Measurements from ENCODE around the gene BPIFB2.
"Not testable (repeated sequence)": the region's sequence is repeated elsewhere in the genome, so short reads cannot be mapped to it uniquely, and the experiment has no call there.

BPIFB2 gene

GRCh38 chr20:33042983-33043730 lies 35.7 kb downstream of the BPIFB2 start:
- no peak for FAIRE-seq

DNA sequence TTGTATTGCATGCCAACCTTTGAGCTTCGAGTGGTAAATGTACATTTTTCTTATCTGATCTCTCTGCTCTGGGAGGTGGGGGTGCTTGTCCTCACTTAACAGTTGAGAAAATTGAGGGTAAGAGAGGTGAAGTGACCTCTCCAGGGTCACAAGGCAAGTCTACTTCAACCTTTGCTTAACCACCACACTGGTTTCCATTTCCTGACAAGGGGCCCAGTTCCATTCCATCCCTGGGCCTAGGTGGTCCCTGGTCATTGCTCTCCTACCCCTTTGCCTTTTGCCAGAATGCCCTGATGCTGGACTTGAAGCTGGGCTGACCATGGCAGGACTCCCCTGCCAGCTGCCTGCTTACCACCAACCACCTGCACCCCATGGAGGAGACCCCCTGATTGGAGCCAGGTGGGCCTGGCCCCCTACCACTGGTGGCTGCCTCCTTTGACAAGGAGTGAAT lies 36.3 kb downstream of the BPIFB2 start:
- no peak for FAIRE-seq

- FAIRE-seq: not testable (repeated sequence)
These were observed 37.7 kb downstream of the BPIFB2 start for GRCh38 chr20:33045129-33045721.

GRCh38 chr20:33046412-33046811 lies 38.9 kb downstream of the BPIFB2 start:
- no peak for FAIRE-seq

- FAIRE-seq: no peak
These were observed 43.8 kb downstream of the BPIFB2 start for GRCh38 chr20:33051333-33051732.

- FAIRE-seq: no peak
These were observed 46.0 kb downstream of the BPIFB2 start, which contains the start of gene BPIFB3 for GRCh38 chr20:33053291-33054106. TSS of gene BPIFB3 (plus strand) at chr20:33053903. CDS start at chr20:33055436, 1,533 bp downstream.

DNA sequence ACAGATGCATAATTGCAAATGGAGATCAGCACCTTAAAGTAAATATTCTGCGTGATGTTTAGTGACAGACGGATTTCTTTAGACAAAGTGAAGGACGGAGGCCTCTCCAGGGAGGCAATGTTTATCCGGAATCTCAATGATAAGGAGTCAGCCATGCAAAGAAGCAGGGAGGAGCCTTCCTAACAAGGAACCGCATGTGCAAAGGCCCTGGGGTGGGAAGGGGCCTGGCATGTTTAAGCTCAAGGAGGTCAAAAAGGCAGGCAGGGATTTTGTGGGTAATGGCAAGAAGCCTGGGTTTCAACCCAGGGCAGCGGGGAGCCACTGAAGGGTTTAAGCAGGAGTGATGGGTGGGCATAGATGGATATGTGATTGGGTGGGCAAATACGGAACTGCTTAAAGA lies 46.9 kb downstream of the BPIFB2 start:
- FAIRE-seq: no peak

GRCh38 chr20:33054791-33055190 lies 47.3 kb downstream of the BPIFB2 start:
- FAIRE-seq: no peak

DNA sequence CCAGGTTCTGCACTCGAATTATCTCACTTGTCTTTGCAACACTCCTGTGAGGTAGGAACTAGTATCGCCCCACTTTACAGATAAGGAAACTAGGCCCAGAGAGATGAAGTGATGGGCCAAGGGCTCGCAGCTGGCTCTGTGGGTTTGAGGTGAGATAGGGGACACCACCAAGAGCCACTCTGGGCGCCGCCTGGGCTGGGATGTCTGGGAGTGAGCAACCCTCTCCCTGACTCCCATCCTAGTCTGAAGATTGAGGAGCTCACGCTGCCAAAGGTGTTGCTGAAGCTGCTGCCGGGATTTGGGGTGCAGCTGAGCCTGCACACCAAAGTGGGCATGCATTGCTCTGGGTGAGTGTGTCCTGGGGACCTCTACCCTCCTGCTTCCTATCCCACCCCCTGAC lies 51.6 kb downstream of the BPIFB2 start:
- no peak for FAIRE-seq

DNA sequence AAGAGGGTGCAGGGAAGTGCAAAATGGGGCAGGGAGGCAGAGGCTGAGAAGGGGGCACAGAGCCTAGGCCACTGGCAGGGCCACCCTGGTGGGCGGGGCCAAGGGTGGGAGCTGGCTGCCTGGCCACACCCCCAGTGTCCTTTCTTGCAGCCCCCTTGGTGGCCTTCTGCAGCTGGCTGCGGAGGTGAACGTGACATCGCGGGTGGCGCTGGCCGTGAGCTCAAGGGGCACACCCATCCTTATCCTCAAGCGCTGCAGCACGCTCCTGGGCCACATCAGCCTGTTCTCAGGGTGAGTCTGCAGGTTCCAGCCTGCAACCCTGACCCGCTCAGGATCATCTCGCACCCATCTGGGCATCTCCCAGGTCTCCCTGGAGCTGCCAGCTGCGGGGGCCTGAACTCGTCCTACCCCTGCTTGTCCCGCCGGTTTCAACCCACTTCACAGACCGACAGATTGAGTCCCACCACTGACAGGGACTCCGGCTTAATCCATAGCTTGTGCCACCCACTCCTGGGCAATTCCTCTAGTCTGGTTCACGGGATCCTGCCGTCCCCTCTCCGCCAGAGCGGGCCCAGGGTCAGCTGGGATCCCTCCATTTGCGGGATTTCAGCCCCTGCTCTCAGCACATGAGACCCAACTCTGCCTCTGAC lies 52.4 kb downstream of the BPIFB2 start:
- no peak for FAIRE-seq

GRCh38 chr20:33061658-33062028 lies 54.1 kb downstream of the BPIFB2 start:
- FAIRE-seq: no peak

DNA sequence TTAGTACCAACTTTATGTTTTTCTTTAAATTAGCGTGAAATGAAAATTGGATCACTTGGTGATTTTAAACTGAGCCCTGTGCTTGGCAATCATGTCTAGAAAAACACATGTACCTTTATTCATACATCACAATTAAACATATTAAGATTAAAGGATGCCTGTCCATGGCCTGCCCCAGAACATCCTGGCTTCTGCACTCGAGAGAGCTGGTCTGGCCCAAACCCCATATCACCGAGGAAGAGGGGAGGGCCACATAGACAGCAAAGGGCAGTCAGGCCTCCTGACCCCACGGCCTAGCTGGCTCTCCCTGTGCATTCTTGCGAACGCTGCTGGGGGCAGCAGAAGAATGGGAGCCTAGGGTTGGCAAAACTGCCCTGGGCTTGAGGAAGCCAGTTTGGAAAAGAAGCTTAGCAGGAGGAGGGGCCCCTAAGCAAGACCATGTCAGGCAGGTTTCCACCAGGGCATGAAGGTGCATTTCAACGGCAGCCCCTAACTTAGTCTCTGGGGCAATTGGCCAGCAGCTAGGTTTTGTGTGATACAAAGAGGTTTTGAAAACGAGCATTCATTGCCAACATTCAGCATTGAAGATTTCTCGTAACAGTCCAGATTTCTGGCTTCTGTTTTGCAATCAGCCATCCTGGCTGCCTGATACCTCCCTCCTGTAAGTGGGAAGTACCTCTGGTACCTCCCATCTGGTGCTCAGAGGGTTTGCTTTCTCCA lies 54.8 kb downstream of the BPIFB2 start:
- FAIRE-seq: no peak

DNA sequence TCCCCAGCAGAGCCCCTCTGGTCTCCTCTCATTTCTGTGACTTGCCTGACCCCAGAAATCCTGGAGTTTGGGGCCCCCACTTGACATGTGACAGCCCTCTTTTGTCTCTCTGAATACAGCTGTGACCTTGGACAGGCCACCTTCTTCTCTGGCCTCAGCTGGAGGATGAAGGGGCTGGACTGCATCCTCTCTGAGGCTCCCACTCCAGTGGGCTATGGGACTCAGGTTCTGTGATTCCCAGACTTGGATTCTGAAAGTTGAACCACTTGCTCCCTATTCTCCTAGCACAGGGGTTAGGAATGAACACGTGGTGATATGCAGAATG lies 55.3 kb downstream of the BPIFB2 start:
- FAIRE-seq: no peak

- FAIRE-seq: no peak
These were observed 55.8 kb downstream of the BPIFB2 start for GRCh38 chr20:33063271-33063670.

GRCh38 chr20:33064572-33065287 lies 57.2 kb downstream of the BPIFB2 start:
- no peak for FAIRE-seq

DNA sequence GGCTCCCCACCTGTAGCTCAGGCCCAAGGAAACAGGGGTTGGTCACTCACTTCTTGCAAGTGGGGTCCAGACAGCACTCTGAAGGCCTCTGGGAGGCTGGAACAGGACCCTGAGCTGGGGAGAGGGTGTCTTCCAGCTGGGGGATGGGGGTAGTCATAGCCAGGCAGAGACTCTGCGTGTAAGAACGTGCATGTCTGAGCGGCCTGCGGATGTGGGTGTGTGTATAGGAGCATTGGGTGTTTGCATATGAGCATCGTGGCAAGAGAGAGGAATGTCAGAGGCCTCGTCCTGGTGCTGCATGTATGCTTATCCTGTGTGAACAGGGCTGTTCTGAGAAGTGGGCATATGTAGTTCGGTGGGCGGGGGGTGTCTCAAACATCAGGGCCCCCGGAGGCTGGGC lies 58.3 kb downstream of the BPIFB2 start:
- no peak for FAIRE-seq

- FAIRE-seq: no peak
These were observed 60.3 kb downstream of the BPIFB2 start for GRCh38 chr20:33067806-33068205.

GRCh38 chr20:33068251-33068939 lies 60.9 kb downstream of the BPIFB2 start:
- no peak for FAIRE-seq

- FAIRE-seq: no peak
These were observed 62.2 kb downstream of the BPIFB2 start for GRCh38 chr20:33069673-33070072.

DNA sequence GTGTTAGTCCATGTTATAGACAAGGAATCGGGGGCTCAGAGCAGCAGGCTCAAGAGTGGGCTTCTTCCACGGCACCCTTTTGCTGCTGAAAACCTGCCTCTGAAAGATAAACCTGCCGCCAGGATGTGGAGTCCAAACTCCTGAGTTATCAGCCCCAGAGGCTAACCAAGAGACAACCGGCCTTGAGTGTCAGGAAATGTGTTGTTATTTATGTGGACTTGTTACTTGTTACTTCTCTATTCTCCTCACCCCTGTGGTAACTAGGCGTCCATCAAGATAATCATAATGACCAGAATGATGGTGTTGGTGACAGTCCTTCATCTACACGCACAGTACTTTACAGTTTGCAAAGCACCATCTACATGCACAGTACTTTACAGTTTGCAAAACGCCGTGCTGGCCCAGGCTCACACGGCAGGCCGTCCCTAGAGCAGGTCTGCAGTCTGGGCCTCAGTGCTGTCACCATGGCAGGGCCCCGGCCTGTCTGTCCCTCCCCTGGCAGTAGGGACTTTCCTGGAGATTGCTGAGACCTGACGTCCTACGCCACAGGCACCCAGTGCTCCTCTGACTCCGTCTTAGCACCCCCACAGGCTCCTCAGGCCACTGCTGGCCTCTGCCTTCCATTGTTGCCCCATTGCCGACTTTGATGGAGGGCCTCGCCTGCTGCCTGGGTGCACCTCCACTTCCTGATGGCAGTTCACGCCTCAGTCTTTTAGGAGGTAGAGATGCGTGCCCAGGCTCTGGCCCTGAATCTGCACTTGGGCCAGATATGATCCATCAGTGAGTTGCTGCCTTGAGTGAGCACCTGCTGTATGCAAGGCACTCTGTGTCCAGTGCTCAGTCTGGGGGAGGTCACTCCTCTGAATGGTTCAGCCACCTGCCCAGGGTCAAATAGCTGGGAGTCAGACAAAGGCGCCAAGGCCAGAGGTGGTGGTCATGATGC lies 62.9 kb downstream of the BPIFB2 start:
- no peak for FAIRE-seq

Measured in A204.1 (cell line).